Duodenal mucosa (tissue), 2 donors: ENCODE data around the gene TTC3.
A peak's percentile ranks its signal among the peaks of the same experiment; 100 is the strongest.
"Not testable (repeated sequence)": the region's sequence is repeated elsewhere in the genome, so short reads cannot be mapped to it uniquely, and the experiment has no call there.

Experiments
- H3K27ac ChIP-seq: one replicate; pipeline ENCODE4 v1.7.0; 2013; ENCODE audit warnings: low read depth, low read length
- H3K27me3 ChIP-seq, 2 donors: one replicate each; pipeline ENCODE4 v1.7.0; 2013; ENCODE audit warnings: low read length in 2 of 2, control low read depth in 1 of 2; ENCODE audit not compliant: insufficient read depth in 2 of 2, control insufficient read depth in 1 of 2
- H3K36me3 ChIP-seq, 2 donors: one replicate each; pipeline ENCODE4 v1.7.0; 2013; ENCODE audit warnings: low read length in 2 of 2, control low read depth in 1 of 2; ENCODE audit not compliant: insufficient read depth in 2 of 2, control insufficient read depth in 1 of 2
- H3K4me1 ChIP-seq, 2 donors: one replicate each; pipeline ENCODE4 v1.7.0; 2013; ENCODE audit warnings: low read length in 2 of 2, control low read depth in 1 of 2; ENCODE audit not compliant: insufficient read depth in 2 of 2, control insufficient read depth in 1 of 2
- H3K4me3 ChIP-seq, 2 donors: one replicate each; pipeline ENCODE4 v1.7.0; 2013; ENCODE audit warnings: low read length in 2 of 2, low read depth in 1 of 2
- H3K9ac ChIP-seq, 2 donors: one replicate each; pipeline ENCODE4 v1.7.0; 2013; ENCODE audit warnings: low read length in 2 of 2, low read depth in 1 of 2
- H3K9me3 ChIP-seq, 2 donors: one replicate each; pipeline ENCODE4 v1.7.0; 2013; ENCODE audit warnings: low read length in 2 of 2, control low read depth in 1 of 2; ENCODE audit not compliant: control insufficient read depth in 1 of 2

The TTC3 gene

GRCh38 chr21:37210130-37210529, 137.1 kb downstream of the TTC3 start:
- Histone ChIP-seq H3K36me3 (no peaks in the 10 kb centered on the region), H3K4me1 (peaks cover 18% of the 10 kb centered on the region in 2 donors), H3K27me3 (no peaks in the 10 kb centered on the region), H3K4me3 (no peak overlapping the region), H3K9me3 (no peaks in the 10 kb centered on the region), H3K27ac (no peak overlapping the region), H3K9ac (no peak overlapping the region)

- H3K9ac ChIP-seq, result no peak overlapping the region
- H3K9me3 ChIP-seq, result no peaks in the 10 kb centered on the region
- H3K4me3 ChIP-seq, result no peak overlapping the region
- no peaks in the 10 kb centered on the region for H3K27me3 ChIP-seq
- no peaks in the 10 kb centered on the region for H3K36me3 ChIP-seq
- H3K27ac ChIP-seq, result no peak overlapping the region
- H3K4me1 ChIP-seq, result peaks cover 18% of the 10 kb centered on the region in 2 donors
Measured at GRCh38 chr21:37210799-37211198, 137.7 kb downstream of the TTC3 start.

DNA sequence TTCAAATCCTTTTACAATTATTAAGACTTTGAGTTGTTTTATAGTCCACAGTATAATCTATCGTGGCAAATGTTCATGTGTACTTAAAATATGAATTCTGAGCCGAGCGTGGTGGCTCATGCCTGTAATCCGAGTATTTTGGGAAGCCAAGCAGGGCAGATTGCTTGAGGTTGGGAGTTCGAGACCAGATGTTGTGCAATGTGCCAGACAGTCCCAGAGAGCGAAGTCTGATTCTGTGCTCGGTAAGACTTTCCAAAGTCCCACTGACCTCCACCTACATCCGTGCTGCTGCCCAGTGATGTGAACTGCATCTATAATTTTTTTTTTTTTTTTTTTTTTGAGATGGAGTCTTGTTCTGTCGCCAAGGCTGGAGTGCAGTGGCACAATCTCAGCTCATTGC, 141.9 kb downstream of the TTC3 start:
- no peak overlapping the region for H3K27ac ChIP-seq

DNA sequence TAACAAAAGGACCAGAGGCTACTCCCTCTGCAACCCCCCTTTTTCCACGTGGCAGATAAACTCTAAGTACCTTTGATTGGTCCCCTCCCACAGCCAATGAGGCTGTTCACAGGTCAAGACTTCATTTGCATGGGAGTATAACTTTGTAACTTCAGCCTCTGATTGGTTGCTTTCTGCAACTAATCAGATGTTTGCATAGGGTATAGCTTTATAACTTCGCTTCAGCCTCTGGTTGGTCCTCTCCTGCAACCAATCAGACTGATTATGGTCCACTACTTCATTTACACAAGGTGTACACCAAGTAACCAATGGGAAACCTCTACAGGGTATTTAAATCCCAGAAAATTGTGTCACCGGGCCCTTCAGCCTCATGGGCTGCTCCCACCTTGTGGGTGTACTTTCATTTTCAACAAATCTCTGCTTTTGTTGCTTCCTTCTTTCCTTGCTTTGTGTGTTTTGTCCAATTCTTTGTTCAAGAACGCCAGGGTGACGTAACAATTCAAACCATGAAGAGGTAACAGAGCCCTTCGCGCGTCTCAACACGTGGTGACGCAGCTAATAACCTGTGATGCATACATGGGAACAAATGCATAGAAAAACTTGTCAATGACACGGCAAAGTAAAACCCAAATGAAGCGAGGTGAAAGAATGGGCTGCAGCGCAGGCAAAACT, 146.8 kb downstream of the TTC3 start:
- Histone ChIP-seq H3K27me3 (no peaks in the 10 kb centered on the region), H3K4me3 (peak overlapping the region; percentile 80 to 81), H3K4me1 (peaks cover 9% of the 10 kb centered on the region in 2 donors), H3K9me3 (no peaks in the 10 kb centered on the region), H3K27ac (no peak overlapping the region), H3K36me3 (peaks cover 13 to 14% of the 10 kb centered on the region in 2 donors), H3K9ac (peak overlapping the region; percentile 12 to 42)

More for the DNA sequence above, 141.9 kb downstream of the TTC3 start:
- no peak overlapping the region for H3K4me3 ChIP-seq
- no peaks in the 10 kb centered on the region for H3K36me3 ChIP-seq
- peaks cover 1 to 3% of the 10 kb centered on the region in 2 donors for H3K4me1 ChIP-seq
- no peaks in the 10 kb centered on the region for H3K27me3 ChIP-seq
- no peak overlapping the region for H3K9ac ChIP-seq
- no peaks in the 10 kb centered on the region for H3K9me3 ChIP-seq

- peak overlapping the region; percentile 80 to 81 for H3K4me3 ChIP-seq
- H3K9ac ChIP-seq, result peak overlapping the region; percentile 12 to 42
- peak overlapping the region; percentile 28 for H3K27ac ChIP-seq
- peaks cover 9% of the 10 kb centered on the region in 2 donors for H3K4me1 ChIP-seq
- peaks cover 19% of the 10 kb centered on the region in 2 donors for H3K36me3 ChIP-seq
- H3K27me3 ChIP-seq, result no peaks in the 10 kb centered on the region
- H3K9me3 ChIP-seq, result no peaks in the 10 kb centered on the region
Measured at GRCh38 chr21:37220433-37220980, 147.5 kb downstream of the TTC3 start.

DNA sequence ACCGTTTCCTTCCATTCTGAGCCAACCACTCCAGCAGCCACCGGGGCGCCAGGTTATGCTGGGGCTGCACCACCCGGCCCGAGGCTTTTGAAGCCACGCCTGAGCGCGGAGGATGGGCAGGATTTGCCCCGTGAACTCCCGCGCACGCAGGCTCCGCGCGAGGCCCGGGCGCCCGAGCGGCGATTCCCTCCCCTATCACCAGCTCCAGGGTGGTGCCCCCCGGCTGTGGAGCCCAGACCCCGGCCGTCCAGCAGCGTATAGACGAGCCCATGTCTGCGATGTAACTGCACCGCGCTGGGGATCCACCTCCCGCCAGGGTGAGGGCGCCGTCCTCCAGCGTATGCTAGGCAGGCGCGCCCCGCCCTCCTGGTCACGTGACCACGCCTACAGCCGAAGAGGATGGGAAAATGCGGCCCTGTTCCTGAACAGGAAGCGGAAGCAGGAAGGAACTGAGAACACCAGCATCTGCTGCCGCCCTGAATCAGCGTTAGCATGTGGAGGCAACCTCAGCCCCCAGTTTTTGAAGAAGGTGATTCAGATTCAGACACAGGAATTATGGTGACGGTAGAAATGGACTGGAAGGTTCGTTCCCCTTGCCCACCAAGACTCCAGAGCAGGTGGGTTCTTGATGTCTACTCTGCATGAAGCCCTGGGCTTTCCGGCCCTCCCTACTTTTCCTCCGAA, 148.1 kb downstream of the TTC3 start:
- peak overlapping the region; percentile 12 to 42 for H3K9ac ChIP-seq
- H3K9me3 ChIP-seq, result no peaks in the 10 kb centered on the region
- H3K36me3 ChIP-seq, result peaks cover 25% of the 10 kb centered on the region in 2 donors
- peaks cover 9% of the 10 kb centered on the region in 2 donors for H3K4me1 ChIP-seq
- peak overlapping the region; percentile 80 to 81 for H3K4me3 ChIP-seq
- peak overlapping the region; percentile 28 for H3K27ac ChIP-seq
- H3K27me3 ChIP-seq, result no peaks in the 10 kb centered on the region

- H3K9ac ChIP-seq, H3K27ac ChIP-seq, H3K4me1 ChIP-seq, H3K27me3 ChIP-seq, H3K4me3 ChIP-seq, H3K9me3 ChIP-seq: not testable (repeated sequence)
- peaks cover 36% of the 10 kb centered on the region in 2 donors for H3K36me3 ChIP-seq
Measured at GRCh38 chr21:37222248-37222647, 149.2 kb downstream of the TTC3 start.

GRCh38 chr21:37223804-37224345, 150.8 kb downstream of the TTC3 start:
- peaks cover 46 to 52% of the 10 kb centered on the region in 2 donors for H3K36me3 ChIP-seq
- H3K4me1 ChIP-seq, result peaks cover 9% of the 10 kb centered on the region in 2 donors

GRCh38 chr21:37224861-37225839, 152.1 kb downstream of the TTC3 start:
- Histone ChIP-seq H3K4me3 (no peak overlapping the region), H3K9ac (no peak overlapping the region), H3K27ac (no peak overlapping the region), H3K9me3 (no peaks in the 10 kb centered on the region), H3K36me3 (peaks cover 46 to 57% of the 10 kb centered on the region in 2 donors), H3K27me3 (no peaks in the 10 kb centered on the region), H3K4me1 (peaks cover 4 to 5% of the 10 kb centered on the region in 2 donors)

More at GRCh38 chr21:37223804-37224345, 150.8 kb downstream of the TTC3 start:
- no peaks in the 10 kb centered on the region for H3K27me3 ChIP-seq
- H3K9me3 ChIP-seq, result no peaks in the 10 kb centered on the region
- no peak overlapping the region for H3K27ac ChIP-seq
- no peak overlapping the region for H3K4me3 ChIP-seq
- H3K9ac ChIP-seq, result no peak overlapping the region
